ENCODE data around the gene GPER1. TPM values are rescaled to one million over a fixed set of nuclear protein-coding genes. Genes with fewer than 3 reads are reported as not detected.
"Not testable (repeated sequence)": the region's sequence is repeated elsewhere in the genome, so short reads cannot be mapped to it uniquely, and the experiment has no call there.

Gene GPER1
- total RNA-seq, 2 donors from 2014 or later, result 4.6 to 6.9 TPM

GRCh38 chr7:1070544-1071011, 17.3 kb upstream of the GPER1 start:
- Histone ChIP-seq H3K4me1 (peaks cover 0 to 6% of the 10 kb centered on the region in 2 donors), H3K9me3 (no peaks in the 10 kb centered on the region), H3K4me3 (no peak overlapping the region), H3K27me3 (no peaks in the 10 kb centered on the region), H3K27ac (no peak overlapping the region), H3K36me3 (no peaks in the 10 kb centered on the region)
- no peak for TF ChIP-seq CTCF (IDR thresholded peaks at IDR 0.05)
- no peak for DNase-seq (ENCODE audit: low spot score)

GRCh38 chr7:1071731-1072254, 16.1 kb upstream of the GPER1 start:
- Histone ChIP-seq H3K9me3 (no peaks in the 10 kb centered on the region), H3K4me3 (no peak overlapping the region), H3K27me3 (no peaks in the 10 kb centered on the region), H3K36me3 (no peaks in the 10 kb centered on the region), H3K27ac (no peak overlapping the region), H3K4me1 (peaks cover 0 to 4% of the 10 kb centered on the region in 2 donors)
- no peak for TF ChIP-seq CTCF (IDR thresholded peaks at IDR 0.05)
- DNase-seq (ENCODE audit: low spot score), result no peak

GRCh38 chr7:1073142-1073977, 14.6 kb upstream of the GPER1 start:
- no peak for DNase-seq (ENCODE audit: low spot score)
- no peaks in the 10 kb centered on the region for H3K9me3 ChIP-seq
- H3K36me3 ChIP-seq, result no peaks in the 10 kb centered on the region
- no peak overlapping the region for H3K4me3 ChIP-seq
- no peaks in the 10 kb centered on the region for H3K27me3 ChIP-seq
- no peak overlapping the region for H3K27ac ChIP-seq
- H3K4me1 ChIP-seq, result peaks cover 0 to 4% of the 10 kb centered on the region in 2 donors
- no peak for TF ChIP-seq CTCF (IDR thresholded peaks at IDR 0.05)

GRCh38 chr7:1074018-1074417, 13.9 kb upstream of the GPER1 start:
- not testable (repeated sequence) for H3K4me1 ChIP-seq; H3K27ac ChIP-seq; H3K36me3 ChIP-seq; DNase-seq (ENCODE audit: low spot score); H3K27me3 ChIP-seq; H3K9me3 ChIP-seq; H3K4me3 ChIP-seq

GRCh38 chr7:1074593-1075431, 13.1 kb upstream of the GPER1 start:
- no peaks in the 10 kb centered on the region for H3K27me3 ChIP-seq
- no peak for TF ChIP-seq CTCF (IDR thresholded peaks at IDR 0.05)
- no peak overlapping the region for H3K4me3 ChIP-seq
- H3K36me3 ChIP-seq, result no peaks in the 10 kb centered on the region
- peaks cover 0 to 4% of the 10 kb centered on the region in 2 donors for H3K4me1 ChIP-seq
- no peak overlapping the region for H3K27ac ChIP-seq
- DNase-seq (ENCODE audit: low spot score), result no peak
- no peaks in the 10 kb centered on the region for H3K9me3 ChIP-seq
